SU-DHL-6 (cell line): Measurements from ENCODE around the gene RGS6.

Experiments used
- H2AFZ ChIP-seq: fragments of 200-600 bp; sonication (generic); 2 replicates; pipeline ENCODE4 v1.6.1; 2014; ENCODE audit warnings: low read depth, mild to moderate bottlenecking, moderate library complexity, mixed read lengths, antibody characterized with exemption, low read length; ENCODE audit not compliant: severe bottlenecking
- H3F3A ChIP-seq: fragments of 200-600 bp; shearing (Covaris generic); 2 replicates; pipeline ENCODE4 v1.6.0; 2016; ENCODE audit warnings: antibody characterized with exemption, mild to moderate bottlenecking; ENCODE audit not compliant: insufficient read depth
- H3K27ac ChIP-seq: fragments of 200-600 bp; sonication (generic); 2 replicates; pipeline ENCODE4 v1.5.1; 2016; ENCODE audit warnings: low read depth, mild to moderate bottlenecking, low read length, moderate library complexity, mixed read lengths
- H3K27me3 ChIP-seq: fragments of 200-600 bp; sonication (generic), shearing (Covaris generic); 2 replicates; pipeline ENCODE4 v1.6.0; 2014; ENCODE audit warnings: mild to moderate bottlenecking, low read length
- H3K36me3 ChIP-seq: fragments of 200-600 bp; sonication (generic); 2 replicates; pipeline ENCODE4 v1.6.1; 2014; ENCODE audit warnings: mild to moderate bottlenecking, low read length, mixed read lengths
- H3K4me2 ChIP-seq: fragments of 300-600, 200-600 bp; shearing (Covaris generic), sonication (generic); 2 replicates; pipeline ENCODE4 v1.6.0; 2014; ENCODE audit warnings: low read length, low read depth, mild to moderate bottlenecking; ENCODE audit not compliant: poor library complexity, severe bottlenecking
- H3K4me3 ChIP-seq: fragments of 200-600 bp; sonication (generic); 2 replicates; pipeline ENCODE4 v1.5.1; 2014; ENCODE audit warnings: antibody characterized with exemption, low read length, mild to moderate bottlenecking, mixed read lengths; ENCODE audit not compliant: insufficient read depth, poor library complexity, severe bottlenecking
- H3K79me2 ChIP-seq: fragments of 200-600 bp; sonication (generic); 2 replicates; pipeline ENCODE4 v1.6.1; 2014; ENCODE audit warnings: mild to moderate bottlenecking, low read length, moderate library complexity; ENCODE audit not compliant: insufficient read depth
- H3K9ac ChIP-seq: fragments of 200-600 bp; sonication (generic); 2 replicates; pipeline ENCODE4 v1.7.0; 2014; ENCODE audit warnings: mild to moderate bottlenecking, low read length
- H3K9me2 ChIP-seq: fragments of 200-600 bp; sonication (generic); replicated peaks from 2 replicates; pipeline ENCODE4 v1.6.1; 2014; ENCODE audit warnings: low read length; ENCODE audit not compliant: insufficient read depth
- H3K9me3 ChIP-seq: fragments of 200-600 bp; sonication (generic); 2 replicates; pipeline ENCODE4 v1.6.1; 2014; ENCODE audit warnings: low read length, mixed read lengths; ENCODE audit not compliant: insufficient read depth
- H4K20me1 ChIP-seq: fragments of 200-600 bp; sonication (generic); 2 replicates; pipeline ENCODE4 v1.6.1; 2014; ENCODE audit warnings: low read depth, mild to moderate bottlenecking, antibody characterized with exemption, low read length, moderate library complexity, mixed read lengths
- EZH2phosphoT487 ChIP-seq: fragments of 200-600 bp; sonication (generic), shearing (Covaris generic); conservative IDR thresholded peaks from 2 replicates; pipeline ENCODE4 v1.6.1; 2018; ENCODE audit warnings: mild to moderate bottlenecking, antibody characterized with exemption, low read length, moderate library complexity, mixed read lengths
- TF ChIP-seq, protein P1 (sequence below): fragments of 200-600 bp; sonication (generic); IDR thresholded peaks from one replicate; pipeline ENCODE4 v1.5.1; 2017; ENCODE audit warnings: antibody characterized with exemption, mild to moderate bottlenecking, low read length, moderate library complexity; ENCODE audit not compliant: insufficient read depth, poor library complexity, severe bottlenecking

RGS6 gene

DNA sequence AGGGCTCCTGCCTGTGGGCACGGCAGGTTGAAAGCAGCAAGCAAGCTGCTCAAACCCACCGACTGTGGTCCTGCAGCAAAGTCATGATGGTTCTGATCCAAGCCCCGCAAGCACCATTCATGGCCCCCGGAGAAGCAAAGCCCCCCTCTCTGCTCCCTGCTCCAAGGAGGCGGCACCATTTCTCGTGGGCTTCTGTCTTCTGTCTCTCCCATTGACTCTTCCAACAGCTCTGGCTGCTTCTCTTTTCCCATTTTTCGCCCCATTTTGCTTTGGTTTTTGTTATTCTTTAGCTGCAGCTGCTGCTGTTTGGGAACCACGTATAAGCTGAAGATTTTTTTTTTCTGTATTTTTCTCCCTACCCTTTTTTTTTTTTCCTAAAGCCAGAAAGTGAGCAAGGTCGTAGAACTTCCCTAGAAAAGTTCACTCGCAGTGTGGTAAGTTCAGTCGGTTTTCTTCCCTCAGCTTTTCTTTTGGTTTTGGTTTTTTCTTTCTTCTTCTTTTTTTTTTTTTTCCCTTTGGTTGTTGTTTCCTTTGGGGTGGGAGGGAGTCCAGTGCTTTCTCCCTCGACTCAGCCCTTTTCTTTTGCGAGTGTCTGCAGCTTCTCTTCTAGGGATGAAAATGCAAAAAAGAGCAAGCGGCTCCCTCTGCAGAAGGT, 607.6 kb downstream of the RGS6 start:
- TF ChIP-seq, protein P1, sequence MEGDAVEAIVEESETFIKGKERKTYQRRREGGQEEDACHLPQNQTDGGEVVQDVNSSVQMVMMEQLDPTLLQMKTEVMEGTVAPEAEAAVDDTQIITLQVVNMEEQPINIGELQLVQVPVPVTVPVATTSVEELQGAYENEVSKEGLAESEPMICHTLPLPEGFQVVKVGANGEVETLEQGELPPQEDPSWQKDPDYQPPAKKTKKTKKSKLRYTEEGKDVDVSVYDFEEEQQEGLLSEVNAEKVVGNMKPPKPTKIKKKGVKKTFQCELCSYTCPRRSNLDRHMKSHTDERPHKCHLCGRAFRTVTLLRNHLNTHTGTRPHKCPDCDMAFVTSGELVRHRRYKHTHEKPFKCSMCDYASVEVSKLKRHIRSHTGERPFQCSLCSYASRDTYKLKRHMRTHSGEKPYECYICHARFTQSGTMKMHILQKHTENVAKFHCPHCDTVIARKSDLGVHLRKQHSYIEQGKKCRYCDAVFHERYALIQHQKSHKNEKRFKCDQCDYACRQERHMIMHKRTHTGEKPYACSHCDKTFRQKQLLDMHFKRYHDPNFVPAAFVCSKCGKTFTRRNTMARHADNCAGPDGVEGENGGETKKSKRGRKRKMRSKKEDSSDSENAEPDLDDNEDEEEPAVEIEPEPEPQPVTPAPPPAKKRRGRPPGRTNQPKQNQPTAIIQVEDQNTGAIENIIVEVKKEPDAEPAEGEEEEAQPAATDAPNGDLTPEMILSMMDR = no peak
- no peak for TF ChIP-seq EZH2phosphoT487
- H3K9ac ChIP-seq = no peak overlapping the region
- H3K79me2 ChIP-seq = no peaks in the 10 kb centered on the region
- no peaks in the 10 kb centered on the region for H3K27me3 ChIP-seq
- H3K9me3 ChIP-seq = no peaks in the 10 kb centered on the region
- no peak overlapping the region for H3K4me2 ChIP-seq
- no peaks in the 10 kb centered on the region for H3F3A ChIP-seq
- H4K20me1 ChIP-seq = no peaks in the 10 kb centered on the region
- no peak overlapping the region for H3K4me3 ChIP-seq
- H3K36me3 ChIP-seq = no peaks in the 10 kb centered on the region
- no peak overlapping the region for H2AFZ ChIP-seq
- H3K9me2 ChIP-seq = no peaks in the 10 kb centered on the region
- H3K27ac ChIP-seq = no peak overlapping the region

DNA sequence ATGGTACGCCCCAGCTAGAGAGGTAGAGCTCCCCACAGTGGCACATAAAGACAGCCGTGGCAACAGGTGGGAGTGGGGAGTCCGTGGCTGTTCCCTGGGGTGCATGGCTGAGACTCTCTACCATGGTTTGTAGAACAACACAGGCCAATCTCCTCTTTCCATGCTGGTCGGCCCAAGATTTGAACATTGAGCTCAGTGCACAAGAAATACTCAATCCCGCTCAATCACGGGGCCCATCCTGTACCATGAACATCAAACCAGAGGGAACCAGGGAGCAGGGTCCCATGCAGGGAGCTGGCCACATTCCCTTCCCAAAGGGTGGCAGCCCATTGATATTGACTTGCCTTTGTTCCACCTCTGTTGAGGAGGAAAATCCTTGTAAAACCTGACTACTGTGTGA, 608.6 kb downstream of the RGS6 start:
- no peak overlapping the region for H3K4me2 ChIP-seq
- H3K9ac ChIP-seq = no peak overlapping the region
- H3K36me3 ChIP-seq = no peaks in the 10 kb centered on the region
- no peaks in the 10 kb centered on the region for H3K9me3 ChIP-seq
- no peaks in the 10 kb centered on the region for H3F3A ChIP-seq
- TF ChIP-seq EZH2phosphoT487 = no peak
- TF ChIP-seq, protein P1 = peak; percentile 10
- H3K27me3 ChIP-seq = no peaks in the 10 kb centered on the region
- no peak overlapping the region for H3K4me3 ChIP-seq
- no peaks in the 10 kb centered on the region for H3K9me2 ChIP-seq
- no peaks in the 10 kb centered on the region for H4K20me1 ChIP-seq
- H3K27ac ChIP-seq = no peak overlapping the region
- no peaks in the 10 kb centered on the region for H3K79me2 ChIP-seq
- H2AFZ ChIP-seq = no peak overlapping the region

DNA sequence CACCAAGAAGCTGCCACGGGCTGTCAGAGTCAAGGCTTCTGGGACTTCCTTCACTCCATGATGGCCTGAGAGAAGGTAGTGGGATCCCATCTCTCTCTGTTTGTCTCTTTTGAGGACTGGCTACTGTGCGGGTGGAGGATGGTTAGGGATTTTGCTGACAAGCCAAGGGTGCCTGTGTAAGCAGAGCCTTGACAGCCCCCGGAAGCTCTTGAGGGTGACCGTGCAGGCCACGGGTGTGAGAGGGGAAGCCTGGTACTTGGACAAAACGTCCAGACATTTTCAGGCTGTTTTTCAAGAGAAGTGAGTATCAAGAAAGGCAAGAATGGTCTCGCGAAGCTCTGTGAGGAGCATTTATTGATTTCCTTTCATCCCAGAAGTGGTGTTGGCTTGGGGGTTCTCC, 609.3 kb downstream of the RGS6 start:
- H3K4me2 ChIP-seq = no peak overlapping the region
- no peaks in the 10 kb centered on the region for H3K27me3 ChIP-seq
- H3K79me2 ChIP-seq = no peaks in the 10 kb centered on the region
- H2AFZ ChIP-seq = no peak overlapping the region
- no peaks in the 10 kb centered on the region for H3K9me3 ChIP-seq
- H4K20me1 ChIP-seq = no peaks in the 10 kb centered on the region
- no peak overlapping the region for H3K9ac ChIP-seq
- no peak overlapping the region for H3K27ac ChIP-seq
- no peaks in the 10 kb centered on the region for H3K36me3 ChIP-seq
- no peaks in the 10 kb centered on the region for H3F3A ChIP-seq
- no peak overlapping the region for H3K4me3 ChIP-seq
- no peaks in the 10 kb centered on the region for H3K9me2 ChIP-seq
- TF ChIP-seq, protein P1 = no peak
- no peak for TF ChIP-seq EZH2phosphoT487
